Tibial nerve (tissue), 3 donors: ENCODE measurements around the gene TMEM178B.

Experiments used
- CTCF ChIP-seq, 5 experiments: fragments of 200-600 bp in 3 of 5; fragments of 450-650 bp in 2 of 5; sonication (generic) in 3 of 5; IDR thresholded peaks; one replicate each; pipeline ENCODE4 v1.5.1; 2016 to 2019; ENCODE audit warnings: antibody characterized with exemption in 5 of 5, mild to moderate bottlenecking in 3 of 5, moderate library complexity in 2 of 5
- POLR2A ChIP-seq, 2 donors: fragments of 450-650 bp; IDR thresholded peaks; one replicate each; pipeline ENCODE4 v1.6.1; 2017; ENCODE audit warnings: antibody characterized with exemption in 2 of 2, mild to moderate bottlenecking in 2 of 2, moderate library complexity in 2 of 2

GRCh38 chr7:141262101-141263090 lies 188.5 kb downstream of the TMEM178B start:
- TF ChIP-seq CTCF (IDR thresholded peaks at IDR 0.05), result peak in 1 of 5 experiments; percentile 20
- TF ChIP-seq POLR2A (IDR thresholded peaks at IDR 0.05), result no peak
